GM18519 (cell line): ENCODE measurements around the gene ABO.
"Not testable (repeated sequence)": the region's sequence is repeated elsewhere in the genome, so short reads cannot be mapped to it uniquely, and the experiment has no call there.

Source experiments
- ATAC-seq: cut with Tn5 transposase; IDR thresholded peaks from one replicate; pipeline ENCODE4 v1.9.1; 2021; ENCODE audit warnings: mild to moderate bottlenecking, moderate library complexity; ENCODE audit not compliant: unreplicated experiment, low FRiP score

Gene ABO

GRCh38 chr9:133275105-133276000 is at the start of gene ABO:
Gene ABO, minus strand, starts transcription at chr9:133275201.
- ATAC-seq = no peak

- no peak for ATAC-seq
These were observed 49.1 kb upstream of the ABO start for GRCh38 chr9:133323991-133324703.

- ATAC-seq = no peak
These were observed 48.2 kb upstream of the ABO start for GRCh38 chr9:133323211-133323610.

DNA sequence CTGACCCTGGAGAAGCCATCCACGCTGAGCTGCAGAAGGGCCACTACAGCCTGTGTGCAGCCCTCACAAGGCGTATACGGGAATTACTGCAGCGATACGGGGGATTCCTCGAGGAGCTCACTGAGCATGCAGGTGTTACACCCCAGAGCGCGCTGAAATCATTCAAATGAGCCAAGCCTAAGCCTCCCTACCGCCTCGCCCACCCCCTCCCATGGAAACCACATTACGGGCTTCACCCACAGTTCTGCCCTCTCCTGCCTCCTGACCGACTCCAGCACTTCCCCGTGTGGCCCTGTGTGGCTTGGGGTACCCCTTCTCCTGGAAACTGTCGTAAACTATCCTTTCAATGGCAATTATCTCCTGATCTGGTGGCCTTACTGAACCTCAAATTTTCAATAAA is 47.7 kb upstream of the ABO start:
- no peak for ATAC-seq

DNA sequence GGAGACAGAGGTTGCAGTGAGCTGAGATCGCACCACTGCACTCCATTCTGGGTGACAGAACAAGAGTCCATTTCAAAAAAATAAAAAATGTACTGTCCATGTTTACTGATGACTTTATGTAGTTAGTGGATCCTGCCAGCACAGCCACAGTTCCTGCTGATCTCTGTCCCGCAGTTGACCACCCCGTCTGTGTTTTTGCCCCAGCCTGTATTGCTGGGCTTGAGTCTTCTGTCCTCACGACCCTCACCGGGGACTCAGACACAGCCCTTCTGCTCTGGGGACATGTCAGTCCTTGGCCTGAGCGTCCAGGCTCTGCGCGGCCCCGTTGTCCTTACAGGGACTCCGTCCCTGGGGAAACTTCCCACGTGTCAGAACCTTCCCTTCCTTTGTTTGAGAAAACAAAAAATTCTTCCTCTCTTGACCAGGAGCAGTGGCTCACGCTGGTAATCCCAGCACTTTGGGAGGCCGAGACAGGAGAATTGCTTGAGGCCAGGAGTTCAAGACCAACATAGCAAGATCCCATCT is 46.5 kb upstream of the ABO start:
- ATAC-seq = no peak

DNA sequence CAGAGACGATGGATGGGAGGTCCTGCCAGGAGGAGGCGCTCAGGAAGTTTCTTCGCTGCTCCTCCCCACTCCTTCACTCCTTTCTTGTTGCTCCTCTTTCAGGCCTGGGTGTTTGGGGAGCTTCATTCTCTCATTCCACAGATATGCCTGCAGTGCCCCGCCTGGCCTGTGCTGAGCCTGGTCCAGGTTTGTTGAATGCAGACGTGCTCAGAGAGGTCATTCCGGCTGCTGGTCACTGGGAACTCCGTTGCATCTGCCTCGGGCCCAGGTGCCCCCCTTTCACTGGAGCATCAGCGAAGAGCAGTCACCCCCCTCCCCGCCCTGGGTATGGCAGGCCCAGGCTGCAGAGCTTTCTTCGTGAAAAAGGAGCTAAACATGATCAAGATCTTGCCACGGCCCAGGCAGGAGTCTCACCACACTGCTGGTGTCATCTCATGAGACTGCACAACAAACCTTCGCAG is 45.5 kb upstream of the ABO start:
- ATAC-seq = no peak

- not testable (repeated sequence) for ATAC-seq
These were observed 42.5 kb upstream of the ABO start for GRCh38 chr9:133317551-133317950.

GRCh38 chr9:133315997-133316396 is 41.0 kb upstream of the ABO start:
- no peak for ATAC-seq

DNA sequence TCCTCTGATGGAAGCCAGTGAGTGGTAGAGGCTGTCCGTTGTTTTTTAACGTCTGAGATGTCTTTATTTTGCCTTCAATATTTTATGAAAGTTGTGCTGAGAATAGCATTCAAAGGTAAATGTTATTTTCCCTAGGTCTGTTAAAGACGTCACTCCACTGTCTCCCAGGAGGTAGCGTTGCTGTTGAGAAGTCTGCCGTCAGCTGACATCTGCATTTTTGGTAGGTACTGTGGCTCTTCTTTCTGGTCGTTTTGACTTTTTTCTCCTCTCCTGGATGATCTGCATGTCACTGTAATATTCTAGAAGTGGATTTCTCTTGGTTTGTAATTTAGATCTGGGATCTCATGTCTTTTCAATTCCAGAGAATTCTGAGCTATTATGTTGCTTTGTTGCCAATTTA is 34.6 kb upstream of the ABO start:
- ATAC-seq = no peak

DNA sequence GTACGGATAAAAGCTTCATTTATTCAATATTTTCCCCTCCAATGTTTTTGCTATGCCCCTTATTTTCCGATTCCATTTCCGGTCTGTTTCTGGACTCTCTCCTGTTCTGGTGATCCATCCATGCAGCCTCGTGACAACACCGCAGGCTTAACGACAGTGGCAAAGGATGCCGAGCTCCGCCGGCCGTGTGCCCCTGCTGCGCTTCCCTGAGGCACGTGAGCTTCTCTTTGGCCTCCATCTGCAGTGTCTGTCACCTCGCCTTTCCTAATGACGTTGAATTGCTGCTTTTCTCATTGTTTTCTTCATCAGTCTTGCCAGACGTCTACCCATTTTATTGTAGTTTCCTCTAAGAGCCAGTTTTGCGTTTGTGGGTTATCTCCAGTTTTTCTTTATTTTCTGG is 32.3 kb upstream of the ABO start:
- no peak for ATAC-seq

GRCh38 chr9:133306242-133307204 is 31.5 kb upstream of the ABO start:
- ATAC-seq = no peak

DNA sequence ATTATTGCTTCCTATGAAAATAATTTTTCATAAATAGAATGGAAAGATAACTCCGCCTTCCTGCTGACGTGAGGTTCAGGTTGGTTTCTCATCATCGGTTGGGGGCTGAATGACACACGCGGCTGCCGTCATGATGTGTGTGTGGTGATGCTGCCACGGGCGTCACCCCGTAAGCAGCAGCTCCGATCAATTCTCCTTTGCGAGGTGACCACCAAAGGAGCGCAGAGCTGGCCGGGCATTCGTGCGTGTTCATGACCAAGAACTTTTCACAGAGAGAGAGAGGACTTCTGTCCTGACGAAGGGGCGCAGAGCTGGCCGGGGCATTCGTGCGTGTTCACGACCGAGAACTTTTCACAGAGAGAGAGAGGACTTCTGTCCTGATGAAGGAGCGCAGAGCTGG is 30.7 kb upstream of the ABO start:
- no peak for ATAC-seq

- ATAC-seq = no peak
These were observed 29.7 kb upstream of the ABO start for GRCh38 chr9:133304477-133305377.

DNA sequence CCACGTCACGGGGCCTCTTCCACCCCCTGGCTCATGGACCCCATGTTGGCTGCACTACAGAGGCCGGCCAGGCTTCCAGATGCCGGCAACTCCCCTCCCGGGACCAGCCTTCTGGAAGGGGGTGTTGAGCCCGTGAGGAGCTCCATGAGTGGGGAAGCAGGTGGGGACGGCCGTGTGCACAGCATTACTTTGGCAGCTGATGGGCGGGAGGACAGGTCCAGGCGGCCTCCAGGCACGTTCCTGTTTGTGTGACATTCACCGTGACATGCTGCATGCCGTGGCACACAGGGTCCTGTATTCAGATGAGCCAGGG is 29.1 kb upstream of the ABO start:
- ATAC-seq = no peak

DNA sequence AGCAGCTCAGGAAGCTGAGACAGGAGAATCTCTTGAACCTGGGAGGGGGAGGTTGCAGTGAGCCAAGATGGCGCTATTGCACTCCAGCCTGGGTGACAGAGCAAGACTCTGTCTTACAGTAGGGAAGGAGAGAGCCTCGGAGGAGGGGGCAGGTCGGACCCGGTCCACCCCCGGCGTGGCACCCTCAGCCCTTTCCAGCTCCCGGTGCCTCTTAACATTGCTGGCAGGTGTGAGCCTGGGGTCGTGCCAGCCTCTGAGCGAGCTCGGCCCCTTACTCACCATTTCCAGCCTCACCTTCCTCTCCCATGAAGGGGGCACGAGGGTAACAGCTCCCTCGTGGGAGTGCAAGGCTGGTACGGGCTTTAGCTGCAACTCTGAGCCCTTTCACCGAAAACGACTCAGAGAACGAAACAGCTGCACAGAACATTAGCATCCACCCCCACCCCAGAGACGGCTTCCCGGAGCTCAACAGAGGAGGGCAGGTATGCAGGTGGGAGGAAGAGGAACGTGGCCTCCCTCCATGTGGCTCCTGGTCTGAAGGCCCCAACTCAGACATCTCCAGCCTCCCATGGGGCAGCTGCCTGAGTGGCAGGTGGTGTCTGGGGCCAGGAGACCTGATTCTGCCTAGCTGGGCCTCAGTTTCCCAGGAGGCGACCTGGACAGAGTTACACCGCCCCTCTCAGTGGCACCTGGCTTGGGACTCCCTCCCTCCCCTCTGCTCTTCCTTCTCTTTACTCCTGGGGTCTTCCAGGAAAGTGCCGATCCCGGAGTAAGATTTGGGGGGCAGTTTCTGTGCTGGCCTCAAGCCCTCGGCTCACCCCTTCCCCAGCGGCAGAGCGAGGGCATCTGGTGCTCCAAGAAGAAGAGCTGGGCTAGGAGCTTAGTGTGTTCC is 28.5 kb upstream of the ABO start:
- no peak for ATAC-seq

DNA sequence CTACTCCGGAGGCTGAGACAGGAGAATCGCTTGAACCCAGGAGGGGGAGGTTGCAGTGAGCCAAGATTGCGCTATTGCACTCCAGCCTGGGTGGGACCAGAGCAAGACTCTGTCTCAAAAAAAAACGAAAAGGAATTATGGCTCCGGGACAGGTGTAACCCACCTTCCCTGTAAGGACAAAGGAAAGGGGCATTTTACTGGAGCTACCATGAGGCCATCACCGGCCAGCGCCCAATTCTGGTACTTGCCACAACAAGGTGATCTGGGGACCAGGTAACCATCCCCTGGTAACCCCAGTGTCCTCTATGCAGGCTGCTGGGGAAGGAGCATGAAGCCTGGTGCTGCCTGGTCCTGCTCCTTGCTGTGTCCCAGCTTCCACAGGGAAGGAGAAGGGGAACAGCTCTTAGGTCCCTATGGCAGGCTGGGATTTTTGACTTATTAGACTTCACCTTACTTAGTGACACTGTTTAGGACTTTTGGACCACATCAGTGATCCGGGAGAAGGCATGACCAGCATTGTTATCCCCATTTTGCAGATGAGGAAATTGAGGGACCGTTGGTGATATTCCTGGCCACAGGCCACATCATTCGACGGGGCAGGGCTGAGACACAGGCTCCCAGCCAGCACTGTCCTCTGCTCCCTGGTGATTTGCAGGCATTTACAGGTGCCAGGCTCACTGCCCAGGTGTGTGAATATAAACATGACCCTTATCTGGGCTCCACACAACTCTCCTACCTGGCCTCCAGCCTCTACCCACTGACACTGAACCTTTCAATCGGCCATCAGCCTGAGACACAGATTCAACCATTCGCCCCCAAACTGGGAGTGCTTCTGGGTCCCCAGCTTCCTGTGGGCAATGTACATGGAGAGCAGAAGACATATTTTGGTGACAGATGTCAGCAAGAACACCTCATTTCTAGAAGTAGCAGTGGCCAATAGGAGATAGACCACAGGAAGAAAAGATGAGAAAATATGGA is 26.5 kb upstream of the ABO start:
- ATAC-seq = no peak

DNA sequence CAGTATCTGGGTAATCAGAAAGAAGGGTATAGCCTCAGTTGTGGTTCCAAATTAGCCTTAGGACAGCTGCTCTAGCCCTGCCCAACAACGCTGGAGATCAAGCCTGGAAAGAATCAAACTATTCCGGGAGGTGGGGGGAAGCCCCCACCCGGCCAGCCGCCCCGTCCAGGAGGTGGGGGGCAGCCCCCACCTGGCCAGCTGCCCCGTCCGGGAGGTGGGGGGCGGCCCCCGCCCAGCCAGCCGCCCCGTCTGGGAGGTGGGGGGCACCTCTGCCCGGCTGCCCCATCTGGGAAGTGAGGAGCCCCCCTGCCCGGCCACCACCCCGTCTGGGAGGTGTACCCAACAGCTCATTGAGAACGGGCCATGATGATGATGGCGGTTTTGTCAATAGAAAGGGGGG is 25.0 kb upstream of the ABO start:
- ATAC-seq = not testable (repeated sequence)
